ENCODE results near the gene ATL1.
A peak's percentile ranks its signal among the peaks of the same experiment; 100 is the strongest.
"Not testable (repeated sequence)": the region's sequence is repeated elsewhere in the genome, so short reads cannot be mapped to it uniquely, and the experiment has no call there.

ATL1 gene

GRCh38 chr14:50649691-50650090 is 89.7 kb downstream of the ATL1 start:
- no peak for DNase-seq (ENCODE audit: low read depth in 1 of 2, low spot score in 1 of 2)

GRCh38 chr14:50656776-50657175 is 96.8 kb downstream of the ATL1 start:
- no peak for DNase-seq (ENCODE audit: low read depth in 1 of 2, low spot score in 1 of 2)

- DNase-seq (ENCODE audit: low read depth in 1 of 2, low spot score in 1 of 2): no peak
Measured at GRCh38 chr14:50657753-50658152, 97.8 kb downstream of the ATL1 start.

- no peak for DNase-seq (ENCODE audit: low read depth in 1 of 2, low spot score in 1 of 2)
Measured at GRCh38 chr14:50658203-50658602, 98.3 kb downstream of the ATL1 start.

GRCh38 chr14:50659327-50659974 is 99.5 kb downstream of the ATL1 start:
- DNase-seq (ENCODE audit: low read depth in 1 of 2, low spot score in 1 of 2): no peak

GRCh38 chr14:50664579-50664978 is 104.6 kb downstream of the ATL1 start:
- DNase-seq (ENCODE audit: low read depth in 1 of 2, low spot score in 1 of 2): not testable (repeated sequence)

GRCh38 chr14:50665300-50665699 is 105.4 kb downstream of the ATL1 start:
- not testable (repeated sequence) for DNase-seq (ENCODE audit: low read depth in 1 of 2, low spot score in 1 of 2)

GRCh38 chr14:50666772-50667683 is 107.1 kb downstream of the ATL1 start:
- peak in 1 of 2 donors; percentile 3 for DNase-seq (ENCODE audit: low read depth in 1 of 2, low spot score in 1 of 2)

- DNase-seq (ENCODE audit: low read depth in 1 of 2, low spot score in 1 of 2): peak in 1 of 2 donors; percentile 21
Measured at GRCh38 chr14:50667684-50667995, 107.7 kb downstream of the ATL1 start.

GRCh38 chr14:50667996-50668825 is 108.3 kb downstream of the ATL1 start, which contains the start of gene SAV1:
TSS of gene SAV1 (minus strand) at chr14:50668306. CDS start at chr14:50667967, 339 bp downstream.
- peak; percentile 34 to 36 for DNase-seq (ENCODE audit: low read depth in 1 of 2, low spot score in 1 of 2)

- no peak for DNase-seq (ENCODE audit: low read depth in 1 of 2, low spot score in 1 of 2)
Measured at GRCh38 chr14:50668826-50669143, 108.8 kb downstream of the ATL1 start.

GRCh38 chr14:50669441-50669986 is 109.6 kb downstream of the ATL1 start:
- no peak for DNase-seq (ENCODE audit: low read depth in 1 of 2, low spot score in 1 of 2)

GRCh38 chr14:50670196-50670865 is 110.4 kb downstream of the ATL1 start:
- DNase-seq (ENCODE audit: low read depth in 1 of 2, low spot score in 1 of 2): no peak

GRCh38 chr14:50670866-50671256 is 110.9 kb downstream of the ATL1 start:
- no peak for DNase-seq (ENCODE audit: low read depth in 1 of 2, low spot score in 1 of 2)

GRCh38 chr14:50675597-50675996 is 115.7 kb downstream of the ATL1 start:
- no peak for DNase-seq (ENCODE audit: low read depth in 1 of 2, low spot score in 1 of 2)

- DNase-seq (ENCODE audit: low read depth in 1 of 2, low spot score in 1 of 2): no peak
Measured at GRCh38 chr14:50676814-50677516, 117.0 kb downstream of the ATL1 start.

GRCh38 chr14:50677527-50678063 is 117.7 kb downstream of the ATL1 start:
- no peak for DNase-seq (ENCODE audit: low read depth in 1 of 2, low spot score in 1 of 2)

GRCh38 chr14:50678163-50678562 is 118.2 kb downstream of the ATL1 start:
- no peak for DNase-seq (ENCODE audit: low read depth in 1 of 2, low spot score in 1 of 2)

GRCh38 chr14:50679674-50680073 is 119.7 kb downstream of the ATL1 start:
- DNase-seq (ENCODE audit: low read depth in 1 of 2, low spot score in 1 of 2): no peak
